NCI-H128 (cell line): Measurements from ENCODE around the gene HTR2C.
"Not testable (repeated sequence)": the region's sequence is repeated elsewhere in the genome, so short reads cannot be mapped to it uniquely, and the experiment has no call there.

Experiments
- DNase-seq: peaks from one replicate; lab custom pipeline; 2025; ENCODE audit not compliant: unreplicated experiment; lab: John Stamatoyannopoulos, UW

Gene HTR2C

GRCh38 chrX:114710571-114710970 lies 126.7 kb downstream of the HTR2C start:
- no peak for DNase-seq

DNA sequence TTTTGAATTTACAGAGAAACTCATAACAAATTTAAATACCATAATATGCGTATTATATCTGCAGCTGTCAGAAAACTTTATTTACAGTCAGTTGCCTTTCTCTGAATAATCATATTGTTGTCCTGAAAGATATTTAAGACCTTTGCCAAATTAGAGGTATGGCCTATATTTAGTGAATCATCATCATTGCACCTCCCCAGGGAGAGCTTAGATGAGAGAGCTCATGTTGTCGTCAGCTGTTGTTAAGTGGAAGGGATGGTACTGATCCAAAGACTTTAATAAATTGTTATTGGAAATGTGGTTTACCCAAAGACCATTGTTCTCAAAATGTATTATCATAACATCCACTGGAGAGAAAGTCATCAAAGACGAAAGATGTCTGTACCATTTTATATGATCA lies 128.6 kb downstream of the HTR2C start:
- no peak for DNase-seq

DNA sequence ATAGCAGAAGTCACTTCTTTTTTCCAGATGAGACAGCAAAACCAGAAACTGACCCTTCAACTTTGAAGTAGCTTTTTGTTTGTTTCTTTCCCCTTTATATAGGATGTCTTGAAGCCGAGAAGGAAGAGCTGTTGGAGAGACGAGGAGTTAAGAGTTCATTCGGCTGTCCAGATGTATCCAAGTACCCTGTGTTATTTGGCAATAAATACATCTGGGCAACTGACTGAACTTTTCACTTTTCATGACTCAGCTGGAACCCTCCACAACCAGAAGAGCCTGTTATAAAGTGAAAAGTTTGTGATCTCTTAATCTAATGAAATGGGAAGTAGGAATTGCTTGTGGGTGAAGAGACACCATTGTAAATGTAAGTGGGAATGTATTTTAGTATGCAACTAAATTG lies 131.2 kb downstream of the HTR2C start:
- DNase-seq = no peak

DNA sequence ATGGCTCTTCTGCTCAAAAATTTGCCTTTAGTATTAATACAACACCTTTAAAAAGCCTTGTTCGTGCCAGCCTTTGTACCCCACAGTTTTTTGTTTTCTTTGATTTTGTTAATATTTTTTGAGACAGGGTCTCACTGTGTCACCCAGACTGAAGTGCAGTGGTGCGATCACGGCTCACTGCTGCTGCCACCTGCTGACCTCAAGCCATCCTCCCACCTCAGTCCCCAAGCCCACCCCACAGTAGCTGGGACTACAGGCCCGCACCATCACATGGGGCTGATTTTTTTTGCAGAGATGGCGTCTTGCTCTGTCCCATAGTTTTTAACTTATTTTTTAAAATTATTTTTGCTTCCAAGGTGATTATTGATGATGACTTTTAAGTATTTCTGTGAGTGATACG lies 134.0 kb downstream of the HTR2C start:
- DNase-seq = no peak

DNA sequence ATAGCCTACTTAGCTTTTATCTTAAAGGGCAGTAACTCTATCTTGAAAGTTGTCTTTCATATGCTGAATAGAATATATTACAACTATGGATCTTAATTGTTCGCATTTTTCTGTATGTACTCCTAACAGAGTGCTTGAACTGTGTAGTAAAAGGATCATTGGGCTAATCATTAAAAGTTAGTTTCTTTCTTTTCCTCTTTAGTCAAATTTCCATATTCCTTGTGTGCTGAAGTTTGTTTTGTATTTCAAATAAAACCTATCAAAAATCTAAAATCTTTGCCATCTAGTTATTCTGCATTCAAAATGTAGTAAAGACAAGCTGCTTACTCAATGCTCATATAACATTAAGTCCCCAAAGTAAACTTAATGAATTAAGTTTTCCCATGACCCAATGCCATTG lies 182.7 kb downstream of the HTR2C start:
- DNase-seq = no peak

- DNase-seq = no peak
These were observed 190.8 kb downstream of the HTR2C start for GRCh38 chrX:114774691-114775090.

DNA sequence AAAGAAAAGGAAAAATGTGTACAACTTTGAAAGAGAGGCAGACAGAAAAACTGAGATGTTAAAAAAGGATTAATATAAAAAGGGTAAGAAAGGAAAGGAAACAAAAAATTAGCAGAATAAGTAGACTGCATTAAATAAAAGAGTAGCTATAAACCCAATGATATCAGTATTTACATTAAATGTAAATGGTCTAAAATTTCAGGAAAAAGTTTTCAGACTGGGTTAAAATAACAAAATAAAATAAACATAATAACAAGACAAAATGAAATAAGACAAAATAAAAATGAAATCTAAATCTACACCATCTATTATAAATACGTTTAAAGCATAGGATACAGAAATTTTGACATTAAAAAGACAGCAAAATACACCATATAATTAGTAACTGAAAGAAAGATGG lies 199.0 kb downstream of the HTR2C start:
- no peak for DNase-seq

DNA sequence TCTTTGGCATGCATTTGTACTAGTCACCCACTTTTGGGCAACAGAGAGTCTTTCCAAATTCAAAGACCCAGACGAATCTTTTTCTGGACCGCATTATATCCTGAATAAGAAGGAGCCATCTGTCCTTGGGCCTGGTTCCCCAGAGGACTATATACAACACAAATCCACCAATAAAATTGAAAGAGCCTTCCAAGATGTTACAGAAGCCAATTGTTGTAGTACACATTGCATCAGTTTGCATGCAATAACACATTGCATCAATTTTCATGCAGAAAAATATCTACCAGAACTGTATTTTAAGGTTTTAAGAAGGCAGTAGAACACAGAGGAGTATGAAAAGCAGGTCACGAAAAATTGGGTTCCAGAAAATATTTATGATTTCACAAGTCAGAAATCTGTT lies 203.2 kb downstream of the HTR2C start:
- no peak for DNase-seq

DNA sequence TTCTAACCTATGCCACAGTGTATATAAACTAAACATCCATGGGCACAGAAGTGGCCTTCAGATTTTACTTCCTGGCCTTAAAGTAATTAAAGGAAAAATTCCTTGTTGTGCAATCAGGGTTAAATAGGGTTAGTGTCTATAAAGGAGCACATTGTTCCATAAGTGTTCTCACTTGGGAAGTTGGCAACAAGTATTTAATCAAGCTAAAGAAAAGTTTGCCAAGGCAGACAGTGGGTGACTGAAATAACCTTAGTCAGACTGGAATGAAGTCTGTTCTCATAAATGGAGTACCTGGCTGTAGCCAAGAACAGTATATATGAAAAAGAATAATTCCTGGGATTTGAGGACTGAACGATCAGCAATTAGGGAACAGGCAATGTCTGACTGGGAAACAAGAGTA lies 213.6 kb downstream of the HTR2C start:
- DNase-seq = no peak

DNA sequence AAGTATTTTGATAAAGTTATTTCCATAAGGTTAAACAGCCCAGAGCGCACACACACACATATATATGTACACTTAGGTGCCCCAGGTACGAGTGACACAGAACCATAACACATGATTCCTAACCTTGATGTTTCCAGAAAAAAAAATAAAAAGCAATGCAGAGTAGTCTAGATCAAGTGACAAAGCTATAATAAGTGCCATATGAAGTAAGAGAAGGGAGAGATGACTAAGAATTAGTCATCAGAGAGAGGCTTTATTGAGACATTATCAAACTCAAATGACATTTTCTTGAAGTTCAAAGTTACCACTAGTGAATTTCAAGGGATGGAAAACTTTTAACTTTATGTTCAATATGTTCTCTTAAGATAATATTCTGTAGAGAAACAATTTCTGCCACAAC lies 215.0 kb downstream of the HTR2C start:
- no peak for DNase-seq

- DNase-seq = no peak
These were observed 216.8 kb downstream of the HTR2C start for GRCh38 chrX:114800719-114801118.

- DNase-seq = no peak
These were observed 235.6 kb downstream of the HTR2C start for GRCh38 chrX:114819509-114819908.

DNA sequence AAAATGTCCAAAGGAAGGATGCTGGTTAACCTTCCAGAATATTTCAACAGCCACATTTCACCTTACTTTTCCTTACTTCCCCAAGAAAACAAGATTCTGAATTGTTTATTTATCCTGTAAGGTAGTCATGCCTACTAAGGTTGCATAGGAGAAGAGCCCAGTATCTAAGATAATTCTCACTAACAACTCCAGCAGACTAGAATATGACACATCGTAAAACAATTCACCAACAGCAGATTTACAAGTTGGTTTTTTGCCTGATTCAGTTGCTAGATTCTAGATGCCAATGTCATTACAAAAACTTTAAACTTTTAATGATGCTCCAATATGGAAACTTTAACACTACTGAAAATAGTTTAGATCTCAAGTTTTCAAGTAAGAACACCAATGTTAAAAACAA lies 257.2 kb downstream of the HTR2C start:
- no peak for DNase-seq

- no peak for DNase-seq
These were observed 258.3 kb downstream of the HTR2C start for GRCh38 chrX:114842181-114842580.

GRCh38 chrX:114889481-114889880 lies 305.6 kb downstream of the HTR2C start:
- DNase-seq = no peak

DNA sequence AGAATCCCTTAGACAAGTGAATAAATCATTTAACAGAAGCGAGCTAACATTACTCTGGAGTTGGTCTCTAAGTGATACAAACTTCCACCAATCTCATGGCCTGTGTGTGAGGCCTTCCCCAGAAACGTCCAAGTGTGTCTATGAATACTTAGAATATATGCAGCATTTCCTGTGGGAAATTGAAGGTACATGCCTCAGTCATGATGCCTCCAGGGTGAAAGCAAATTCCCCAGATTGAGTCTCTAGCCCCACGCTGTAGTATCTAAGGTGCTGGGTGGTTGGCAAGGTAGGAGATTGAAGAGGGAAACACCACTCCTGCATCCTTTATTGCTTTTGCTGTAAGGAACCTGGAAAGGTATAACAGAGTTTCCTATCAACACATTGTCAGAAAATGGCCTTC lies 319.7 kb downstream of the HTR2C start:
- DNase-seq = no peak

- DNase-seq = no peak
These were observed 321.4 kb downstream of the HTR2C start for GRCh38 chrX:114905251-114905650.

- DNase-seq = no peak
These were observed 323.2 kb downstream of the HTR2C start for GRCh38 chrX:114906984-114907510.

DNA sequence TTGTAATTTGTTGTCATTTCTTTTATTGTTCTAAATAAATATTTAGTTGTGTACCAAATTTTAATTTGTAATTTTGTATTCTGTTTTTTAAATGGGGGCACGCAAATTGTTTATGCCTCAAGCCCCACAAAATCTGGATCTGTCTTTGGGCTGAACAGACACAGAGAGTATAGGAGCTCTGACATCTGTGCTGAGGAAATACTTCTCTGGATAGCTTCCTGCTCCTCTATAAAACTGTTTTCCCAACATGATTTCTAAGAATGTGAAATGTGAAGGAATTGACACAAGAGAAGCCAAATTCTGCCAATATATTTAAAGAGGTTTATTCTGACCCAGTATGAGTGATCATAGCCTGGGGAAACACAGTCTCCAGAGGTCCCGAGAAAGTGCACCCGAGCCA lies 340.5 kb downstream of the HTR2C start:
- no peak for DNase-seq

- DNase-seq = no peak
These were observed 341.0 kb downstream of the HTR2C start for GRCh38 chrX:114924856-114925255.

DNA sequence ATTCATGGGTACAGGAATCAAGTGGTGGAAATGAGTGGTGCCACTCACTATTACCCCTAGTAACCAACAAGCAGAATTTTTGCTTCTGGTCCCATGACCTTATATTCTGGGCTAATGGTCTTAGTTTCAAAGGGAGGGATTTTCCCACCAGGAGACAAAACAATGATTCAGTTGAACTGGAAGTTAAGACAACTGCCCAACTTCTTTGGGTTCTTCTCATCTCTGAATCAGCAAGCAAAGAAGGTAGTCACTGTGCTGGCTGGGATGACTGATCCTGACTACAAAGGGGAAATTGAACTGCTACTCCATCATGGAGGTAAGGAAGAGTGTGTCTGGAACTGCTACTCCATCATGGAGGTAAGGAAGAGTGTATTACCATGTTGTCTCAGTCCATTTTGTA lies 346.3 kb downstream of the HTR2C start:
- no peak for DNase-seq

DNA sequence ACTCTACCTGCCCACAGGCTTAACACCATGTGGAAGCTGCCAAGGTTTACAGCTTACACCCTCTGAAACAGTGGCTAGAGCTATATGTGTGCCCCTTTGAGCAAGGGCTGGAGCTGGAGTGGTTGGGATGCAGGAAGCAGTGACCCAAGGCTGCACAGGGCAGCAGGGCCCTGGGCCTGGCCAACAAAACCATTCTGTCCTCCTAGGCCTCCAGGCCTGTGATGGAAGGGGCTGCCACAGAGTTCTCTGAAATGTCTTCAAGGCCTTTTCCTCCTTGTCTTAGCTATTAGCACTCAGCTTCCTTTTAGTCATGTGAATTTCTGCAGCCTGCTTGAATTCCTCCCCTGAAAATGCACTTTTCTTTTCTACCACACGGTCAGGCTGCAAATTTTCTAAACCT lies 348.7 kb downstream of the HTR2C start:
- DNase-seq = no peak

DNA sequence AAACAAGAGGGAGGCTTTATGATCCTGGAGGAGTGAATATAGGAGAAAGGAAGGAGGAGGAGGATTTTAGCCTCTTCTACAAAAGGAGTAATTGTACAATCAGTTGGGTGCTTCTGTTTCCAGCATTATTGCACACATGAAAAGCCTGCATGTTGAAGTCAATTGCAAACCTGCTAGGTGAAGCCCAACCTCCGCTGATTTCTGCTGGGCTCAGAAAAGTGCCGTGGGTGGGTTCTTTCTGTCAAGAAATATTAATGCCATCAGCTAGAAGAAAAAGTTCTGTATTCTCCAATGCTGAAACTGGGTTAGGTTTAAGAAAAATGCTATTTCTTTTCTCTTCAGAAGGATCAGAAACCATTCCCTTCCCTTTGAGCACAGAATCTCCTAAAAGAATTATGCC lies 349.4 kb downstream of the HTR2C start:
- not testable (repeated sequence) for DNase-seq

DNA sequence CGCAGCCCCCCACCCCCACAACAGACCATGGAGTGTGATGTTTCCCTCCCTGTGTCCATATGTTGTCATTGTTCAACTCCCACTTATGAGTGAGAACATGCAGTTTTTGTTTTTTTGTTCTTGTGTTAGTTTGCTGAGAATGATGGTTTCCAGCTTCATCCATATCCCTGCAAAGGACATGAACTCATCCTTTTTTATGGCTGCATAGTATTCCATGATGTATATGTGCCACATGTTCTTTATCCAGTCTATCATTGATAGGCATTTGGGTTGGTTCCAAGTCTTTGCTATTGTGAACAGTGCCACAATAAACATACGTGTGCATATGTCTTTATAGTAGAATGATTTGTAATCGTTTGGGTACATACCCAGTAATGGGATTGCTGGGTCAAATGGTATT lies 353.2 kb downstream of the HTR2C start:
- not testable (repeated sequence) for DNase-seq
